NCI-H2196 treated with DMSO at 0.1 percent for 48 hours (cell line): ENCODE results near the gene GPR4.

Source experiments
- DNase-seq: peaks from one replicate; lab custom pipeline; 2025; ENCODE audit not compliant: unreplicated experiment; lab: John Stamatoyannopoulos, UW

The GPR4 gene

GRCh38 chr19:45556835-45557234 is 45.2 kb downstream of the GPR4 start:
- no peak for DNase-seq

- no peak for DNase-seq
These were observed 47.5 kb downstream of the GPR4 start for GRCh38 chr19:45554481-45554880.

- no peak for DNase-seq
These were observed 48.5 kb downstream of the GPR4 start for GRCh38 chr19:45553464-45553863.

- no peak for DNase-seq
These were observed 53.9 kb downstream of the GPR4 start for GRCh38 chr19:45547965-45548609.

- no peak for DNase-seq
These were observed 54.7 kb downstream of the GPR4 start for GRCh38 chr19:45547211-45547770.

GRCh38 chr19:45542234-45542668 is 59.8 kb downstream of the GPR4 start:
- no peak for DNase-seq
